ENCODE data around the gene L3MBTL4. TPM values are rescaled to one million over a fixed set of nuclear protein-coding genes. Genes with fewer than 3 reads are reported as not detected.

The L3MBTL4 gene
- total RNA-seq, 2 experiments from 2014 or later, result 0.27 to 0.33 TPM

- CTCF ChIA-PET, result no interaction called here
- Mint-ChIP-seq H3K9me3 (no peaks in the 10 kb centered on the region), H3K4me3 (no peak overlapping the region), H3K36me3 (ENCODE audit: low read depth) (no peaks in the 10 kb centered on the region), H3K27me3 (no peaks in the 10 kb centered on the region), H3K4me1 (no peaks in the 10 kb centered on the region), H3K27ac (no peak overlapping the region)
- no peak for DNase-seq
- POLR2A ChIA-PET, result no interaction called here
These were observed 399.3 kb downstream of the L3MBTL4 start for GRCh38 chr18:6015364-6015763.

DNA sequence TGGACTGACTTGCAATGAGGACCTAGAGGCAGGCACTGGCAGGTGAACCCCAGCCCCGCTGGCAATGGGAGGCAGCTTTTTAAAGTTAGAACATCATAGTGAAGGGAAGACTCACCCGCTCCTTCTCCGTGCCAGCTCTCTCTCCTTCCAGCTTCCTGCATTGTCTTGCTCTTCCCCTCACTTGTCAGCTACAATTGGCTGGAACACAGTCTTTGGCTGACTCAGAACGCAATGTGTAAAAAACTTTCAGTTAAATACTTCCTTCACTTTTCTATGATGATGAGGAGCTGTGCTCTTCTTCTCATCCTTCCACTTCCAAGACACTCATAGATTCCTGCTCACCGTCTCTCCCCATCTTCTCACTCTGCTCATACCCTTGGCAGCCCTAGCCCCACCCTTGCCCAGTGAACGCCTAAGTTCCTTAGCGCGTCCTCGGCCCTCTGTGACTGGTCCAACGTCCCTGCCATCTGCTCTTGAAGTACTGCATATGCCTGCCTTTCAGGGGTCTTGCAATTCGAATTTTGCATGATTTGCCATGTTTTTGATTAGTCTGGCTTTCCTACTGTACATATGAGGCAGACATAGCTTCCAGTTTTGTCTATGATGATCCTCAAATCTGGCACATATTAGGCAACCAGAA lies 401.4 kb downstream of the L3MBTL4 start:
- Mint-ChIP-seq H3K27me3 (no peaks in the 10 kb centered on the region), H3K9me3 (no peaks in the 10 kb centered on the region), H3K4me3 (no peak overlapping the region), H3K36me3 (ENCODE audit: low read depth) (no peaks in the 10 kb centered on the region), H3K27ac (no peak overlapping the region), H3K4me1 (no peaks in the 10 kb centered on the region)
- CTCF ChIA-PET, result no interaction called here
- POLR2A ChIA-PET, result no interaction called here
- no peak for DNase-seq

GRCh38 chr18:6010921-6011320 lies 403.8 kb downstream of the L3MBTL4 start:
- ChIA-PET CTCF (interaction anchor here (0.6 kb wide), 1 partner anchor 101 kb away, joined by 3 read pairs; no protein-coding TSS in a partner anchor), POLR2A (no interaction called here)
- H3K27ac Mint-ChIP-seq, result no peak overlapping the region
- no peaks in the 10 kb centered on the region for H3K27me3 Mint-ChIP-seq
- H3K4me3 Mint-ChIP-seq, result no peak overlapping the region
- no peak for DNase-seq
- H3K4me1 Mint-ChIP-seq, result peaks cover 2% of the 10 kb centered on the region
- no peaks in the 10 kb centered on the region for H3K36me3 Mint-ChIP-seq (ENCODE audit: low read depth)
- peaks cover 5% of the 10 kb centered on the region for H3K9me3 Mint-ChIP-seq

DNA sequence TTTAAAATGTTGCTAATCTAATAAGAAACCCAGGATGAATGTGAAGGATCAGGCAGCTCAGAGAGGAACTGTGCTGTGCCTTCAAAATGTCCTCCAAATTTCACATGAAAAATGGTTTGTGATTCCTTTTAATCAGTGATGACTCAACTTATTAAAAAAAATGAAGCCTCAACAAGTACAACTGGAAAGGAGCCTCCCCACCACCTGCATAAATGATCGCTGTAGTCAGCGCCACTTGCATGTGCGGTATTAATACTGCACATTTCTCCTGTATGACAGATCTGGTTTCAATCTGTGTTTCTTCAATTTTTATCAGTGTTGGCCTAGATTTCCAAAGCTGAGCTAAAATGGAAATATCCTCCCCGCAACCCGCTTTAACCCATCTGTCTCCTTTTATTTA lies 404.4 kb downstream of the L3MBTL4 start:
- Mint-ChIP-seq H3K4me3 (no peak overlapping the region), H3K36me3 (ENCODE audit: low read depth) (no peaks in the 10 kb centered on the region), H3K27ac (no peak overlapping the region), H3K27me3 (no peaks in the 10 kb centered on the region), H3K9me3 (peaks cover 5% of the 10 kb centered on the region), H3K4me1 (peaks cover 5% of the 10 kb centered on the region)
- no peak for DNase-seq
- ChIA-PET POLR2A (no interaction called here), CTCF (no interaction called here)

GRCh38 chr18:6009756-6010155 lies 405.0 kb downstream of the L3MBTL4 start:
- H3K4me1 Mint-ChIP-seq, result peaks cover 9% of the 10 kb centered on the region
- H3K36me3 Mint-ChIP-seq (ENCODE audit: low read depth), result no peaks in the 10 kb centered on the region
- no peaks in the 10 kb centered on the region for H3K27me3 Mint-ChIP-seq
- no peak overlapping the region for H3K4me3 Mint-ChIP-seq
- POLR2A ChIA-PET, result no interaction called here
- CTCF ChIA-PET, result no interaction called here
- H3K9me3 Mint-ChIP-seq, result peaks cover 5% of the 10 kb centered on the region
- no peak for DNase-seq
- no peak overlapping the region for H3K27ac Mint-ChIP-seq

DNA sequence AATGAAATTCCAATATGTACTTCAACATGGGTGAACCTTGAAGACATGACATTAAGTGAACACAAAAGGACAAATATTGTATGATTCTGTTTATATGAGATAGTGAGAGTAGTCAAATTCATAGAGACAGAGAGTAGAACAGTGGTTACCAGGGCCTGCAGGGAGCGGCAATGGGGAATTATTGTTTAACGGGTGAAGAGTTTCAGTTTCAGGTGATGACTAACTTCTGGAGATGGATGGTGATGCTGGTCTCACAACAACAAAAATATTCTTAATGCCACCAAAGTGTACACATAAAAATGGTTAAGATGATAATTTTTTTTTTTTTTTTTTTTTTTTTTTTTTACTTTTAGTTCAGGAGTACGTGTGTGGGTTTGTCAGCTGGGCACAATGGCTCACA lies 410.0 kb downstream of the L3MBTL4 start:
- H3K4me1 Mint-ChIP-seq, result peaks cover 22% of the 10 kb centered on the region
- peaks cover 2% of the 10 kb centered on the region for H3K27me3 Mint-ChIP-seq
- ChIA-PET POLR2A (no interaction called here), CTCF (no interaction called here)
- H3K36me3 Mint-ChIP-seq (ENCODE audit: low read depth), result no peaks in the 10 kb centered on the region
- no peak overlapping the region for H3K27ac Mint-ChIP-seq
- peaks cover 11% of the 10 kb centered on the region for H3K9me3 Mint-ChIP-seq
- peak overlapping the region; percentile 40 for H3K4me3 Mint-ChIP-seq
- peak; percentile 37 for DNase-seq

DNA sequence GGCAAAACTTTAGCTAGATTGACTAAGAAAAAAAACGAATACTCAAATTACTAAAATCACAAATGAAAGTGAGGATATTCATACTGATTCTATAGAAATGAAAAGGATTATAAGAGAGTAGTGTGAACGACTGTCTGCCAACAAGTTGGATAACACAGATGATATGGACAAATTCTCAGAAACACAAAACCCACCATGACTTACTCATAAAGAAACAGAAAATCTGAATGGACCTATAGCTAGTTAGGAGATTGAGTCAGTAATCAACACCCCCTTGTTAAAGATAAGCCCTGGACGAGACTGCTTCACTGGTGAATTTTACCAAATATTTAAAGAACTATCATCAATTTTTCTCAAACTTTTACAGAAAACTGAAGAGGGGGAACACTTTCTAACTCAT lies 410.6 kb downstream of the L3MBTL4 start:
- H3K4me3 Mint-ChIP-seq, result no peak overlapping the region
- POLR2A ChIA-PET, result no interaction called here
- DNase-seq, result no peak
- H3K9me3 Mint-ChIP-seq, result peaks cover 16% of the 10 kb centered on the region
- H3K27ac Mint-ChIP-seq, result peak overlapping the region; percentile 41
- H3K4me1 Mint-ChIP-seq, result peaks cover 25% of the 10 kb centered on the region
- CTCF ChIA-PET, result no interaction called here
- H3K27me3 Mint-ChIP-seq, result peaks cover 2% of the 10 kb centered on the region
- H3K36me3 Mint-ChIP-seq (ENCODE audit: low read depth), result no peaks in the 10 kb centered on the region

DNA sequence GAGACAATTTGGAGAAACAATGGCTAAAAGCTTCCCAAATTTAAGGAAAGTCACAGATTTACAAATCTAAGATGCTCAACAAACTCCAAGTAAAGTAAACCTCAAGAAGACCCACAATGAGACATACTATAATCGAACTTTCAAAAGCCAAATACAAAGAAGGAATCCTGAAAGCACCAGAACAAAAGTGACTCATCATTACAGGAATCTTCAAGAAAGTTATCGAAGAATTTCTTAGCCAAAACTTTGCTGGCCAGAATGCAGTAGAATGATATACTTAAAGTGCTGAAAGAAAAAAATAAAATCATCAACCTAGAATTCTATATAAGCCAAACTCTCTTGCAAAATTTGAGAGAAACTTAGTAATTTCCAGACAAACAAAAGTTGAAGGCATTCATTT lies 412.8 kb downstream of the L3MBTL4 start:
- ChIA-PET CTCF (no interaction called here), POLR2A (no interaction called here)
- peaks cover 18% of the 10 kb centered on the region for H3K9me3 Mint-ChIP-seq

DNA sequence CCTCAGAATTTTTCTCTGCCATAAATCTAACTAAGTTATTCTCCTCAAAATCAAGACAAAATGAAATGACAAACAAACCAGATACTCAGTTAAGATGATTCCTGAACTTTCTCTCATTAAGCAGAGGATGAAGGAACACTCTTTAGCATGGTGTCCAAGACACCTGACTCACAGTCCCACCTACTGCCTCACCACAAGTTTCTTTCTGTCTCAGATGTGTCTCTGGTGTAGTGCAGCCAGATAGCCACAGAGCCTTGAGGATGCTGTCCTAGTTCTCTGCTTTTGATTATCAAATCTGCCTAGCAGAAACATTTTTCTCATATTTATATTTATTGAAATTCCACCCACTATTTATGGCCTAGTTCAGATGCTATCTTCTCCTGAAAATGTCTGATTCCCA lies 415.8 kb downstream of the L3MBTL4 start:
- DNase-seq, result no peak
- Mint-ChIP-seq H3K4me1 (peaks cover 12% of the 10 kb centered on the region), H3K27me3 (peaks cover 4% of the 10 kb centered on the region), H3K27ac (no peak overlapping the region), H3K4me3 (no peak overlapping the region), H3K9me3 (peaks cover 13% of the 10 kb centered on the region), H3K36me3 (ENCODE audit: low read depth) (peaks cover 1% of the 10 kb centered on the region)
- ChIA-PET CTCF (no interaction called here), POLR2A (no interaction called here)

More for the DNA sequence above, 412.8 kb downstream of the L3MBTL4 start:
- H3K4me3 Mint-ChIP-seq, result no peak overlapping the region
- H3K36me3 Mint-ChIP-seq (ENCODE audit: low read depth), result peaks cover 1% of the 10 kb centered on the region
- DNase-seq, result no peak
- peaks cover 27% of the 10 kb centered on the region for H3K4me1 Mint-ChIP-seq
- H3K27me3 Mint-ChIP-seq, result peaks cover 4% of the 10 kb centered on the region
- no peak overlapping the region for H3K27ac Mint-ChIP-seq

DNA sequence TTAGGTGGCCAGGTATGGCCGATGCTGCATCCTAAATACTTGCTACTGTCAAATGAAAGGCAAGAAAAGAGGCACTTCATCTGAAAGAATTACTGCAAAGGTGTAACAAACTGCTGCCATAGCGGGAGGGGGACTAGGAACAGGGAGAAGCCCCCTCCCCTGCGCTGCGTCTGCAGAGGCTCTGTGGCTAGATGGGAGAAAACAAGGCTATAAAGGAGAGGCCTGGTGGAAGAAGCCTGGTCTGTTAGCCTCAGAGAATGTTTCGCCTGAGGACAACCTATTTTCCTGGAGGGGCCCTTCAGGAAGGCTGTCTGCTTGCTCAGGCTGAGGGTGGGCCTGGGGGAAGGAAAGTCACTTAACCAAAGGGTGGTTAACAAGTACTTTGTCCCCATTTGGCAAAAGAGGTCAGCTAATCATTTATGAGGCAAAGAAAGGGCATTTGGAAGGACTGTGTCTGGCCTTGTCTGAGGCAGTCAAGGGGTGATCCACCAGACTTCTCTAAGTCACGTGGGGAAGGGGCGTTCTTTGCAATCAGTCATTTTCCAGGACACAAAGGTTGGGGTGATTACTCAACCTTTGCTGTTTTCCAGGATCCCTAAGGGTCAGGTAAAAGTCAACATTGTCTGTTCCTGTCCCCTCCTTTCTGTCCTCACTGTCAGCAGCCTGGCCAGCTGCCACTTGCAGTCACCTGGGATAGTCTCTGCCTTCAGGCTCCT lies 416.4 kb downstream of the L3MBTL4 start:
- peaks cover 13% of the 10 kb centered on the region for H3K9me3 Mint-ChIP-seq

DNA sequence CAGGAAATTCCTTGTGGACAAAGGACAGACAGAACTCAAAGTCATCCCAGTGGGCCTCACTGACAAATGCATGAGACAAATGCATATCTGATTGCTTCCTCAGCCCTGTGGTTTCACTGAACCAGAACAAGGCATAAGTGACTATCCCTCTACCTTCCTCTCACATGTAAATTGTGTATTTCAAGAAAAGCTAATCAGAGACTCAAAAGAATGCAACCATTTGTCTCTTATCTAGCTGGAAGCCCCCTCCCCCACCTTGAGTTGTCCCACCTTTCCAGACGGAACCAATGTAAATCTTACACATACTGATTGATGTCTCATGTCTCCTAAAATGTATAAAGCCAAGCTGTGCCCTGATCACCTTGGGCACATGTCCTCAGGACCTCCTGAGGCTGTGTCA lies 417.4 kb downstream of the L3MBTL4 start:
- CTCF ChIA-PET, result no interaction called here
- H3K36me3 Mint-ChIP-seq (ENCODE audit: low read depth), result peaks cover 1% of the 10 kb centered on the region
- POLR2A ChIA-PET, result no interaction called here
- H3K4me3 Mint-ChIP-seq, result no peak overlapping the region
- peaks cover 4% of the 10 kb centered on the region for H3K27me3 Mint-ChIP-seq
- DNase-seq, result no peak
- H3K27ac Mint-ChIP-seq, result no peak overlapping the region
- peaks cover 6% of the 10 kb centered on the region for H3K4me1 Mint-ChIP-seq
- peaks cover 17% of the 10 kb centered on the region for H3K9me3 Mint-ChIP-seq

More for the DNA sequence above, 416.4 kb downstream of the L3MBTL4 start:
- Mint-ChIP-seq H3K27ac (no peak overlapping the region), H3K4me3 (no peak overlapping the region), H3K4me1 (peaks cover 8% of the 10 kb centered on the region), H3K27me3 (peaks cover 4% of the 10 kb centered on the region), H3K36me3 (ENCODE audit: low read depth) (peaks cover 1% of the 10 kb centered on the region)
- DNase-seq, result no peak
- CTCF ChIA-PET, result no interaction called here
- POLR2A ChIA-PET, result no interaction called here

DNA sequence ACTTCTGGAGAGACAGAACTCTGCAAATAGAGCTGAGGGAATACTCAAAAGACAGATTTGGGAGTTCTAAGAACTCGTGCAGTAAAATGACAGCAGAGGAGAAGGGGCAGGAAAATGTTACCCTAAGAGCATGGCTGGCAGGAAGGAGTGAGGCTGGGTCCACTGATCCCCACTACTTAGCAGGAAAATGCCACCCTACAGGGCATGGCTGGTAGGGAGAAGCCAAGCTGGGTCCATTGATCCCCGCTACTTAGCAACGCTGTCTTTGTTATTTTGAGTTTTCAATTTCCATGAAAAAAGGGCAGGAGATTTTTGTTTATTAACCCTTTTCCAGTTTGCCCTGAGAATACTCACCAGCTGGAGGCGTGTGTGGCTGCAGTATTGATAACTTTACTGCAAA lies 419.1 kb downstream of the L3MBTL4 start:
- no peak for DNase-seq
- POLR2A ChIA-PET, result no interaction called here
- Mint-ChIP-seq H3K4me1 (peaks cover 6% of the 10 kb centered on the region), H3K36me3 (ENCODE audit: low read depth) (peaks cover 1% of the 10 kb centered on the region), H3K4me3 (no peak overlapping the region), H3K27ac (no peak overlapping the region), H3K9me3 (peaks cover 17% of the 10 kb centered on the region), H3K27me3 (peaks cover 2% of the 10 kb centered on the region)
- CTCF ChIA-PET, result no interaction called here

DNA sequence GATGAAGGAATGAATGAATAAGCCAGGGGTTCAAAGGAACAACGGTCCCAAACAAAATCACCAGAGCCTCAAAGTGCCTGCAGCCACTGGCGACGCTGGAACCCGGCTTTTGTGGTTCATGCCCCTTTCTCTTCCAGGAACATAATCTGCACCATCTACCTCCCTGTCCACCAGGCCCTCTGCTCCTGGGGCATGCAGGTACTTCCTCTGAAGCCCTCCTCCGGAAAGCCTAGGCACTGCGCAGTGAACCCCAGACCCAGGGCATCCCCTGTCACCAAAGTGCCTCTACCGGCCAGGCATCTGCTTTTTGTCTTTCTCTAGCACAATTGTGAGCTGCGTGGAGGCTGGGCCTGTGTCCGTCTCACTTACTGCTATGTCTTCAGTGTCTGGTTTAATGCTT lies 420.8 kb downstream of the L3MBTL4 start:
- H3K27ac Mint-ChIP-seq, result no peak overlapping the region
- POLR2A ChIA-PET, result no interaction called here
- H3K36me3 Mint-ChIP-seq (ENCODE audit: low read depth), result peaks cover 1% of the 10 kb centered on the region
- peaks cover 2% of the 10 kb centered on the region for H3K27me3 Mint-ChIP-seq
- peaks cover 6% of the 10 kb centered on the region for H3K9me3 Mint-ChIP-seq
- no peak for DNase-seq
- CTCF ChIA-PET, result no interaction called here
- H3K4me1 Mint-ChIP-seq, result peaks cover 3% of the 10 kb centered on the region
- no peak overlapping the region for H3K4me3 Mint-ChIP-seq

DNA sequence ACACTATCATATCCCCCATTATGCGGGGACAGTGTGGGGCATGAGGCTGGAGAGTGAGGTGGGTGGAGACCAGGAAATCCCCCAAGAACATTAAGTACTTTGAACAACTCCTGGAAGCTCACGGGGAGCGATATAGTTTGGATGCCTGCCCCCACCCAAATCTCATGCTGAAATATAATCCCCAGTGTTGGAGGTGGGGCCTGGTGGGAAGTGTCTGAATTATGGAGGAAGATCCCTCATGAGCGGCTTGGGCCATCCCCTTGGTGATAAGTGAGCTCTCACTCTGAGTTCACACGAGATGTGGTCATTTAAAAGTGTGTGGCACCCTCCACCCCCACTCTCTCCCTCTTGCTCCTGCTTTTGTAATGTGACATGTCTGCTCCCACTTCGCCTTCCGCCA lies 422.3 kb downstream of the L3MBTL4 start:
- no peaks in the 10 kb centered on the region for H3K27me3 Mint-ChIP-seq
- ChIA-PET POLR2A (no interaction called here), CTCF (no interaction called here)
- no peak overlapping the region for H3K4me3 Mint-ChIP-seq
- no peak for DNase-seq
- H3K4me1 Mint-ChIP-seq, result no peaks in the 10 kb centered on the region
- H3K27ac Mint-ChIP-seq, result no peak overlapping the region
- H3K36me3 Mint-ChIP-seq (ENCODE audit: low read depth), result no peaks in the 10 kb centered on the region
- H3K9me3 Mint-ChIP-seq, result peaks cover 4% of the 10 kb centered on the region

All from activated CD4-positive, alpha-beta T cell treated with anti-CD3 and anti-CD28 coated beads, Interleukin-2, amount 10 ng/mL, durations not matched to agents 7 days and 5 days (primary cell).